ENCODE results near the gene KCNH6.

DNA sequence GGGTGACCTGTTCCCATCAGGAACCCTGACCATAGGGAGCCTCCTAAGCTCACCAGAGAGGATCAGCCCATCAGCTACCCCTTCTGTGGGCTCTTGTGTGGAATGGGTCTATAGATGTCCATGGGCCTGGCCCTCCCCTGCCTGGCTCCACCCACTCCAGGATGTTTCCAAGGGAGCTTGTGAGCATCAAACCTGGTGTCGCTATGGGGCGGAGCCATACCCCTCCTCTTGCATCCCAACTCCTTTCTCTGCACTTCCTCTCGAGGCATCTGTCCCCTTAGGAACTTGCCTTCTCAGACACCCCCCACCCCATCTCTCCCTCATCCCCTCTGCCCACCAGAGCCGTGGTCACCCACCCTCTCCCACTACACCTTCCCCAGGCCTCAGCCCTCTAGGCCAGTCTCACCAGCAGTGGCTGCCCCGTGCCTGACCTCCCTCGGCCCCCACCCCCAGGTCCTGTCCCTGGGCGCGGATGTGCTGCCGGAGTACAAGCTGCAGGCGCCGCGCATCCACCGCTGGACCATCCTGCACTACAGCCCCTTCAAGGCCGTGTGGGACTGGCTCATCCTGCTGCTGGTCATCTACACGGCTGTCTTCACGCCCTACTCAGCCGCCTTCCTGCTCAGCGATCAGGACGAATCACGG, 10.4 kb downstream of the KCNH6 start:
- TF ChIP-seq CTCF (IDR thresholded peaks at IDR 0.05) = no peak
- no peak for TF ChIP-seq POLR2A (IDR thresholded peaks at IDR 0.05)

Data from body of pancreas (tissue), 4 donors.